ENCODE data around the gene ASIC3.
"Not testable (repeated sequence)": the region's sequence is repeated elsewhere in the genome, so short reads cannot be mapped to it uniquely, and the experiment has no call there.

GRCh38 chr7:151011616-151012015, 36.7 kb upstream of the ASIC3 start:
- TF ChIP-seq, protein P1, sequence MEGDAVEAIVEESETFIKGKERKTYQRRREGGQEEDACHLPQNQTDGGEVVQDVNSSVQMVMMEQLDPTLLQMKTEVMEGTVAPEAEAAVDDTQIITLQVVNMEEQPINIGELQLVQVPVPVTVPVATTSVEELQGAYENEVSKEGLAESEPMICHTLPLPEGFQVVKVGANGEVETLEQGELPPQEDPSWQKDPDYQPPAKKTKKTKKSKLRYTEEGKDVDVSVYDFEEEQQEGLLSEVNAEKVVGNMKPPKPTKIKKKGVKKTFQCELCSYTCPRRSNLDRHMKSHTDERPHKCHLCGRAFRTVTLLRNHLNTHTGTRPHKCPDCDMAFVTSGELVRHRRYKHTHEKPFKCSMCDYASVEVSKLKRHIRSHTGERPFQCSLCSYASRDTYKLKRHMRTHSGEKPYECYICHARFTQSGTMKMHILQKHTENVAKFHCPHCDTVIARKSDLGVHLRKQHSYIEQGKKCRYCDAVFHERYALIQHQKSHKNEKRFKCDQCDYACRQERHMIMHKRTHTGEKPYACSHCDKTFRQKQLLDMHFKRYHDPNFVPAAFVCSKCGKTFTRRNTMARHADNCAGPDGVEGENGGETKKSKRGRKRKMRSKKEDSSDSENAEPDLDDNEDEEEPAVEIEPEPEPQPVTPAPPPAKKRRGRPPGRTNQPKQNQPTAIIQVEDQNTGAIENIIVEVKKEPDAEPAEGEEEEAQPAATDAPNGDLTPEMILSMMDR (conservative IDR thresholded peaks at IDR 0.05; ENCODE audit: low read depth, low read length): not testable (repeated sequence)
- not testable (repeated sequence) for TF ChIP-seq POLR2A (IDR thresholded peaks at IDR 0.05; ENCODE audit: low read depth, low read length); RAD21 (IDR thresholded peaks at IDR 0.05; ENCODE audit: low read length); SMC3 (IDR thresholded peaks at IDR 0.05; ENCODE audit: low read depth, low read length); BHLHE40 (IDR thresholded peaks at IDR 0.05; ENCODE audit: low read depth, low read length); NFE2L2 (IDR thresholded peaks at IDR 0.05; ENCODE audit: low read depth, low read length); CEBPB (IDR thresholded peaks at IDR 0.05; ENCODE audit: low read depth, low read length); FOS (IDR thresholded peaks at IDR 0.05; ENCODE audit: low read depth, low read length); MAFK (IDR thresholded peaks at IDR 0.05; ENCODE audit: low read depth, low read length); MAZ (IDR thresholded peaks at IDR 0.05; ENCODE audit: borderline replicate concordance, low read depth, low read length); RFX5 (IDR thresholded peaks at IDR 0.05; ENCODE audit: low read depth, low read length)
- TF ChIP-seq, protein P2, sequence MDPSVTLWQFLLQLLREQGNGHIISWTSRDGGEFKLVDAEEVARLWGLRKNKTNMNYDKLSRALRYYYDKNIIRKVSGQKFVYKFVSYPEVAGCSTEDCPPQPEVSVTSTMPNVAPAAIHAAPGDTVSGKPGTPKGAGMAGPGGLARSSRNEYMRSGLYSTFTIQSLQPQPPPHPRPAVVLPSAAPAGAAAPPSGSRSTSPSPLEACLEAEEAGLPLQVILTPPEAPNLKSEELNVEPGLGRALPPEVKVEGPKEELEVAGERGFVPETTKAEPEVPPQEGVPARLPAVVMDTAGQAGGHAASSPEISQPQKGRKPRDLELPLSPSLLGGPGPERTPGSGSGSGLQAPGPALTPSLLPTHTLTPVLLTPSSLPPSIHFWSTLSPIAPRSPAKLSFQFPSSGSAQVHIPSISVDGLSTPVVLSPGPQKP (IDR thresholded peaks at IDR 0.05; ENCODE audit: borderline replicate concordance, low read depth, low read length): not testable (repeated sequence)
- TF ChIP-seq, protein P3, sequence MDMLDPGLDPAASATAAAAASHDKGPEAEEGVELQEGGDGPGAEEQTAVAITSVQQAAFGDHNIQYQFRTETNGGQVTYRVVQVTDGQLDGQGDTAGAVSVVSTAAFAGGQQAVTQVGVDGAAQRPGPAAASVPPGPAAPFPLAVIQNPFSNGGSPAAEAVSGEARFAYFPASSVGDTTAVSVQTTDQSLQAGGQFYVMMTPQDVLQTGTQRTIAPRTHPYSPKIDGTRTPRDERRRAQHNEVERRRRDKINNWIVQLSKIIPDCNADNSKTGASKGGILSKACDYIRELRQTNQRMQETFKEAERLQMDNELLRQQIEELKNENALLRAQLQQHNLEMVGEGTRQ (IDR thresholded peaks at IDR 0.05; ENCODE audit: low read depth, low read length): not testable (repeated sequence)

Data from IMR-90 (cell line).